Muscle layer of colon (tissue), 2 donors: ENCODE data around the gene STOM.
A peak's percentile ranks its signal among the peaks of the same experiment; 100 is the strongest.

ENCODE experiments used
- H3K27ac ChIP-seq: one replicate; pipeline ENCODE4 v1.7.0; 2013; ENCODE audit warnings: low read depth, mild to moderate bottlenecking, low read length, moderate library complexity
- H3K27me3 ChIP-seq, 2 donors: one replicate each; pipeline ENCODE4 v1.7.0; 2013; ENCODE audit warnings: low read length in 2 of 2, mild to moderate bottlenecking in 2 of 2; ENCODE audit not compliant: insufficient read depth in 2 of 2, control insufficient read depth in 1 of 2
- H3K36me3 ChIP-seq: one replicate; pipeline ENCODE4 v1.7.0; 2013; ENCODE audit warnings: mild to moderate bottlenecking, low read length; ENCODE audit not compliant: insufficient read depth
- H3K4me1 ChIP-seq: one replicate; pipeline ENCODE4 v1.7.0; 2013; ENCODE audit warnings: mild to moderate bottlenecking, low read length; ENCODE audit not compliant: insufficient read depth
- H3K4me3 ChIP-seq, 2 donors: one replicate each; pipeline ENCODE4 v1.7.0; 2013; ENCODE audit warnings: low read length in 2 of 2, low read depth in 1 of 2, mild to moderate bottlenecking in 1 of 2, moderate library complexity in 1 of 2
- H3K9ac ChIP-seq: one replicate; pipeline ENCODE4 v1.7.0; 2013; ENCODE audit warnings: low read length
- H3K9me3 ChIP-seq: one replicate; pipeline ENCODE4 v1.7.0; 2013; ENCODE audit warnings: mild to moderate bottlenecking, low read length
- donor health status: abdominal sarcoma.
- donor health status: Adenocarcinoma of cecum.

The STOM gene

DNA sequence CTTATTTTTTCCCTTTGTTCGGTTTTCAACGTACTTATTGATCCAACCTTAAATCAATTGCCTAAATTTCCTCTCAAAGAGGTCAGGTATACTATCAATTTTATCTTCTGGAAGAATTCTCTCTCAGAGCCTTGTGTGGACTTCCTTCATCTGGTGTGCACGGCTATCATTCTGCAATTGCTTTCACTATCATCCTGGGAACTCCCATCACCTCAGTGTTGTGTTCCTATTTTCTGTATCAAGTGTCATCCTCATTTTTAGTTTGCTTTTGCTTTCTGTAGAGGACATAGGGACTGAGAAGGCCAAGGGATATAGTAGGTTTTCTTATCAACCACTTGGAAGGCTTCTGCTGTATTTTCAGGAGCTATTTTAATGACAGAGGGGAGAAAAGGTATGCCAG is 11.3 kb downstream of the STOM start:
- Histone ChIP-seq H3K4me1 (peaks cover 70% of the 10 kb centered on the region), H3K4me3 (peak overlapping the region in 1 of 2 donors; percentile 3), H3K27ac (peak overlapping the region; percentile 73), H3K36me3 (peaks cover 16% of the 10 kb centered on the region), H3K9me3 (no peaks in the 10 kb centered on the region), H3K27me3 (no peaks in the 10 kb centered on the region), H3K9ac (no peak overlapping the region)

DNA sequence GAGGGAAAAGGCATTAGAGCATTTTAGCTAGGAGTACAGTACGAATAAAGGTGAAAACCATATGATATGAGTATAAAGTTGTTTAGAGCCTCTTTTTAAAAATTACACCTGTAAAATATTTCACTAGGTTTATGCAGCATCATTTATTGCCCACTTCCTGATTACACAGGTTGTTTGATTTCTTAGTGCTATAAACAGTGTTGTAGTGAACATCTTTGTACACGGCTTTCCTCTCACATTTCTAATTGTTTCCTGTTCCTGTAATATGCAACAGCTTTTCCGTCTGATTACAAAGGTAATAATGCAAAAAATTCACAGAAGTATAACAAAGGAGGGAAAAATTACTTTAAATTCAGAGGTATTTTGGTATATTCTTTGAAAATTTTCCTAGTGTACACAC is 13.0 kb downstream of the STOM start:
- Histone ChIP-seq H3K27ac (peak overlapping the region; percentile 3), H3K9me3 (no peaks in the 10 kb centered on the region), H3K4me3 (no peak overlapping the region), H3K27me3 (no peaks in the 10 kb centered on the region), H3K36me3 (peaks cover 31% of the 10 kb centered on the region), H3K4me1 (peaks cover 68% of the 10 kb centered on the region), H3K9ac (no peak overlapping the region)

DNA sequence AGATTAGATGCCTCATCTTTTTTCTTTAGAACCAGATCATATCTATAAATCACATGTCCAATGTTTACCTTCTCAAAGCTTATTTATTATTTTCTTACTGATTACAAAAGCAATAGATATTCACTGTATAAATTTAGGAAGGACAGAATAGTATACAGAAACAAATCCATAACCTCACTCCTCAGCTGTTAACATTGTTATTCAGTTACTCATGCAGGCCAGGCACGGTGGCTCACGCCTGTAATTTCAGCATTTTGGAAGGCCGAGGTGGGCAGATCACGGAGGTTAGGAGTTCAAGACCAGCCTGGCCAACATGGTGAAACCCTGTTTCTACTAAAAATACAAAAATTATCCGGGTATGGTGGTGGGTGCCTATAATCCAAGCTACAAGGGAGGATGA is 15.3 kb downstream of the STOM start:
- Histone ChIP-seq H3K27me3 (no peaks in the 10 kb centered on the region), H3K9me3 (no peaks in the 10 kb centered on the region), H3K4me1 (peaks cover 71% of the 10 kb centered on the region), H3K4me3 (no peak overlapping the region), H3K27ac (peak overlapping the region; percentile 35), H3K9ac (no peak overlapping the region), H3K36me3 (peaks cover 33% of the 10 kb centered on the region)

DNA sequence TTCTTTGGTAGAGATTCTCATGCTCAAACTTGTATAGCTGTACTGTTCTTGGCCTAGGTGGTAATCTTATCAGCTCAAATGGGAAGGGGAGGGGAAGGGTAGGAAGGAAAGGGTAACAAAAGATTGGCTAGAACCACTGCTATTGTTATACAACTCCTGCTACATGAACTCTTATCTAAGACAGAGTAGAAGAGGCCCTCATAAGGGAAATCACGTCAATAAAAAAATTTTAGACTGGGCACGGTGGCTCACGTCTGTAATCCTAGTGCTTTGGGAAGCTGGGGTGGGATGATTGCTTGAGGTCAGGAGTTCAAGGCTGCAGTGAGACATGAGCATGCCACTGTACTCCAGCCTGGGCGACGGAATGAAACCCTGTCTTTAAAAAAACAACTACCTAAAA is 15.9 kb downstream of the STOM start:
- H3K9me3 ChIP-seq, result no peaks in the 10 kb centered on the region
- H3K27me3 ChIP-seq, result no peaks in the 10 kb centered on the region
- H3K4me1 ChIP-seq, result peaks cover 69% of the 10 kb centered on the region
- H3K27ac ChIP-seq, result peak overlapping the region; percentile 91
- no peak overlapping the region for H3K9ac ChIP-seq
- H3K36me3 ChIP-seq, result peaks cover 33% of the 10 kb centered on the region
- H3K4me3 ChIP-seq, result no peak overlapping the region

DNA sequence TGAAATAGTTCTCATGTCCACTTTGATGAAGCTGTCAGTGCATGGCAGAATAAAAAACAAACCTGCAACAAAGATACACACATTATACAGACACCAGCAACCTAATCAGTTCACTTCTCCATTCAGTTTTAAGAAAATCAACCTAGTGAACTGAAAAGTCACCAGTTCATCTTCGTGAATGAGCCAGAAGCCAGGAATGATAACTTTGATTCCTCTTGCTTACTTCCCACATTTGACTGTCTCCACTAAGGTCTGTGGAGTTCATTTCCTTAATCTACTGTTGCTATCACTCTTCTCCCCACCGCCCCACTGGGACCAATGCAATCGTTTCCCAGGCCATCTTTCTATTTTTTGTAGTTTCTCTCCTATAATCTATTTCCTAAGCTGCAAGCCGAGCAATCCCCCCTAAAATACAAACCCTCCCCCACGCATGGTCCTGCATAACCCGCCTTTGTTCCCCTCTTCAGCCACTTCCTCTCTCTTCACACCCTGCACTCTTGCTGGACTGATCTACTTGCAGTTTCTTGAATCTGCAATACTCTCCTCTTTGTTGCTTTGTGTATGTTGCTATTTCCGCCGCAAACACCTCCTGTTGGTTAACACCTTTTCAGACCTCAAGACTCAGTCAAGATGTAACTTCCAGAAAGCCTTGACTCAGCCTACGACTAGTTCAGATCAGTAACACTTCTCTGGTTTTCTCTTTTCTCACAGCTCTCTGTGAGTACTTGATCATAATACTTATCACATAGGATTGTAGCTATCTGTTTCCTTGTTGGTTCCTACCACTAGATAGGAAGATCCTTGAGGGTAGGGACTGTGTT is 16.6 kb downstream of the STOM start:
- Histone ChIP-seq H3K9ac (no peak overlapping the region), H3K4me3 (no peak overlapping the region), H3K27ac (peak overlapping the region; percentile 91), H3K36me3 (peaks cover 40% of the 10 kb centered on the region), H3K4me1 (peaks cover 69% of the 10 kb centered on the region), H3K27me3 (no peaks in the 10 kb centered on the region), H3K9me3 (no peaks in the 10 kb centered on the region)

DNA sequence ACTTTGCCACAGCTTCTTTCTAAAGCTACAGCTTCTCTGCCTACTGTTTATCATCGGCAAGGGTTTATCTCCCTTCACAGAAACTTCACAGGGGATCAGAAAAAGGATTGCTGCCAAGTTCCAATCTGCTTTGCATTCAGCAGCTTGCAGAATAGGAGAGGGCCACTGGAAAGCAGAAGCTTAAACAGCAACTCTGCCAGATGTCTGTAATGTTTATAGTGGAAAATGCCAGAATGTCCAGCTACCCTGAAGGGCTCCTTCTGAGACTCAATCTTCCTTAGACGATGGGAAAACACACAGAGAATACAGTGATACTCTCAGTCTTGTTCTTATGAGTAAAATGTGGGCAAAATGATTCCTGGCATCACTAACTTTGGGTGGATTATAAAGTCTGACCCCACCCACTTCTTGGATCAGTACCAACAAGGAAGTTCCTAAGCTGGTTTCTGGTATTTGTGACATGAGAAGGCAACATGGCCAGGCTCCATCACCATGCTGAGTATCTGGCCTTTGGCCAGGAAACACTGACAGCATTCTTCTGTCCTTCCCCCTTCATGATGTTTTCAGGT is 19.0 kb downstream of the STOM start:
- Histone ChIP-seq H3K9me3 (no peaks in the 10 kb centered on the region), H3K4me1 (peaks cover 81% of the 10 kb centered on the region), H3K27ac (peak overlapping the region; percentile 91), H3K4me3 (peak overlapping the region in 1 of 2 donors; percentile 0), H3K27me3 (no peaks in the 10 kb centered on the region), H3K36me3 (peaks cover 61% of the 10 kb centered on the region), H3K9ac (peak overlapping the region; percentile 4)

DNA sequence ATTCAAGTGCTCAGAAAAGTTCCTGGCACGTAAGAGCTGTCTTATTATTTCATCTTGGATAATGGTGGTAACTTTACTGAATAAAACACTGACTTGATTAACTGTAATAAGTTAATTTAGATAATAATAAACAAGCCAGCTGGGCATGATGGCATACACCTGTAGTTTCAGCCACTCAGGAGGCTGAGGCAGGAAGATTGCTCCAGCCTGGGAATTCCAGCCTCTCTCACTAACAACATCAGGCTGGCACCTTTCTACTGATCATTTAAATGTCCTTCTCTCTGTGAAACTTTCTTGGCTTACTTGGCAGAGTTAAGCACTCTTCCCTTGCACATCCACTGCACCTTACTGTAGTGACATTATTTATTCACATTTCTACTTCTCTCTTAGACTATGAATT is 20.0 kb downstream of the STOM start:
- Histone ChIP-seq H3K27me3 (no peaks in the 10 kb centered on the region), H3K27ac (peak overlapping the region; percentile 91), H3K4me3 (no peak overlapping the region), H3K9me3 (no peaks in the 10 kb centered on the region), H3K9ac (no peak overlapping the region), H3K4me1 (peaks cover 80% of the 10 kb centered on the region), H3K36me3 (peaks cover 55% of the 10 kb centered on the region)

DNA sequence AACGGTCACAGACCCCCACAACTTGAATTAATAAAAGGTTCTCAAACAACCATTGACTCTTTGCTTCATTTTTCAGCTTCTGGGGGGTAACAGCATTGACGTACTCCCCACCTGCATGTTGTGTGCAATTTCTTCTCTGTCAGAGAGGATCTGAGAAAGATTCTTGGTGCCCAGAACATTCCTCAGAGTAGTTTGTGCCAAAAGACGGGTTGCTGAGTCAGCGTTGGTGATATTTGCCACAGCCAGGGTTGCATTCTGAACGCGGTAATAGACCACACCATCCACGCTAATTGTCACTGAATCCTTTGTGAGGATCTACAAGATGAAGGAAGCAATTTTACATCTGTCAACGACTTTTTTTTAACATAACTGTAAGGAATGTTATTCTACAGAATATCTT is 21.0 kb downstream of the STOM start:
- H3K4me3 ChIP-seq, result no peak overlapping the region
- peak overlapping the region; percentile 31 for H3K27ac ChIP-seq
- H3K27me3 ChIP-seq, result no peaks in the 10 kb centered on the region
- H3K9ac ChIP-seq, result no peak overlapping the region
- peaks cover 87% of the 10 kb centered on the region for H3K4me1 ChIP-seq
- H3K9me3 ChIP-seq, result no peaks in the 10 kb centered on the region
- peaks cover 52% of the 10 kb centered on the region for H3K36me3 ChIP-seq

DNA sequence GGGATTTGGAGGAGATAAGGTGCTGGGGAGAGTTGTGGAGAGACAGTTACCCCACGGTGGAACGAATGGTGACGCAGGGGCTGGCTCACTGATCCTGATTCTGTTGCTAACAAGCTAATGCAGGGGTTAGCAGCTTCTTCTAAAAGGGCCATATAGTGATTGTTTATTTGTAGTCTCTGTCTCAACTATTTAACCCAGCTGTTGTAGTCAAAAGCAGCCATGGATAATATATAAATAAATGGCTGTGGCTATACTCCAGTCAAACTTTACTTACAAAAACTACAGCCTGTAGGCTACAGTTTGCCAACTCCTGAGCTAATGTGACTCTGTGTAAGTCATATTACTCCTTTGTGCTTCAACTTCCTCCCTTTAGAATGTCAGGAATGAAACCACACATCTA is 21.8 kb downstream of the STOM start:
- H3K4me1 ChIP-seq, result peaks cover 84% of the 10 kb centered on the region
- H3K9ac ChIP-seq, result no peak overlapping the region
- H3K9me3 ChIP-seq, result no peaks in the 10 kb centered on the region
- no peaks in the 10 kb centered on the region for H3K27me3 ChIP-seq
- peaks cover 45% of the 10 kb centered on the region for H3K36me3 ChIP-seq
- no peak overlapping the region for H3K4me3 ChIP-seq
- peak overlapping the region; percentile 46 for H3K27ac ChIP-seq

DNA sequence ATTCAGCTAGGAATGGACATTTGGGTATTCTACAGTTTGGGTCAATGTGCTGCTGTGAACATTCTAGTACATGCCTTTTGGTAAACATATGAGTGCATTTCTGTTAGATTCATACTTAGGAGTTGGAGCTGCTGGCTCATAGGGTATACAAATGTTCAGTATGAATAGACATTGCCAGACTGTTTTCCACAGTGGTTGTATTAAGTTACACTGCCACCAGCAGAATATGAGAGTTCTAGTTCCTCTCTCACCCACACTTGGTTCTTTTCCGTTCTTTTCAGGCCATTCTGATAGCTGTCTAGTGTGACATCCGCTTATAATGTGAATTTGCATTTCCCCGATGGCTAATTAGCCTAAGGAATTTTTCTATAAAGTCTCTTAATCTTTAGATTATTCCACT is 25.0 kb downstream of the STOM start:
- Histone ChIP-seq H3K27me3 (no peaks in the 10 kb centered on the region), H3K9me3 (no peaks in the 10 kb centered on the region), H3K4me3 (no peak overlapping the region), H3K27ac (peak overlapping the region; percentile 60), H3K36me3 (peaks cover 61% of the 10 kb centered on the region), H3K4me1 (peaks cover 61% of the 10 kb centered on the region), H3K9ac (no peak overlapping the region)

DNA sequence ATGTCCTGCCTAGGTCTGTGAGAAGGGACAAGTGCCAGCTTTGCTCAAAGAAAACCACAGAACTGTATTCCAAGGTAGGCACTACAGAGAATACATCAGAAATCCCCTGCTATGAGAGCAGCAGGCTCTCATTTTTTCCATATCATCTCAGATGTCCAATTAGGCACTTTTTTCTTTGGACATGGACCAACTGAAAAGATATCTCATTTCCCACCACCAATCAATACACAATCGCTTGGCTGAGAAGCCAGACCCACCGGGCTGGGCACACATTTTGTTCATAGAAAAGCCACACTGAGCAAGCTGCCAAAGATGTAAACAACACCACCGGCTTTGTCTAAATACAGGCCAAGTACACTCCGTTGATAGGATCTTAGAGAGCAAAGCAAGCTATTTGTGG is 25.9 kb downstream of the STOM start:
- no peaks in the 10 kb centered on the region for H3K27me3 ChIP-seq
- peaks cover 54% of the 10 kb centered on the region for H3K4me1 ChIP-seq
- H3K27ac ChIP-seq, result peak overlapping the region; percentile 28
- no peaks in the 10 kb centered on the region for H3K9me3 ChIP-seq
- H3K9ac ChIP-seq, result no peak overlapping the region
- H3K36me3 ChIP-seq, result peaks cover 64% of the 10 kb centered on the region
- H3K4me3 ChIP-seq, result no peak overlapping the region
